B cell (primary cell): Measurements from ENCODE around the gene SLC44A3. TPM values are rescaled to one million over a fixed set of nuclear protein-coding genes. Genes with fewer than 3 reads are reported as not detected.

Experiments used
- ATAC-seq: fragments of 200-7000 bp; cut with Tn5 transposase; one replicate; pipeline ENCODE4 v1.10.0; 2021; ENCODE audit warnings: low read depth, mild to moderate bottlenecking, moderate number of reproducible peaks, moderate library complexity
- CTCF ChIA-PET: fragments of 350-600 bp; sonication (Branson Sonifier 250); formaldehyde crosslinking; loops from one replicate; lab custom pipeline; 2021; ENCODE audit warnings: antibody characterized with exemption, inconsistent platforms; lab: Charles Lee
- POLR2A ChIA-PET: fragments of 350-600 bp; sonication (Branson Sonifier 250); formaldehyde crosslinking; loops from one replicate; lab custom pipeline; 2021; ENCODE audit warnings: antibody characterized with exemption; lab: Charles Lee
- DNase-seq: peaks from one replicate; pipeline ENCODE4 v3.0.0; 2013
- H2AFZ ChIP-seq: 2 replicates; pipeline ENCODE4 v1.6.1; 2012; ENCODE audit warnings: mild to moderate bottlenecking, low read depth, low read length; ENCODE audit not compliant: insufficient read depth, poor library complexity, severe bottlenecking
- H3K27ac ChIP-seq, 2 donors: 1 replicate in 1 of 2; 2 replicates in 1 of 2; pipeline ENCODE4 v1.5.1; 2012 to 2013; ENCODE audit warnings: low read length in 2 of 2, mild to moderate bottlenecking in 2 of 2, moderate library complexity in 1 of 2
- H3K27me3 ChIP-seq, 4 experiments: fragments of 200-600 bp in 1 of 4; sonication (generic) in 1 of 4; replicated peaks in 1 of 4; 1 replicate in 2 of 4; 2 replicates in 2 of 4; pipeline versions ENCODE4 v1.6.1 to v1.7.0; 2013 to 2016; ENCODE audit warnings: low read length in 3 of 4, mild to moderate bottlenecking in 2 of 4, mixed read lengths in 1 of 4, moderate library complexity in 1 of 4; ENCODE audit not compliant: insufficient read depth in 4 of 4, control insufficient read depth in 3 of 4; ENCODE audit errors: control extremely low read depth in 1 of 4
- H3K36me3 ChIP-seq, 2 experiments: replicated peaks in 1 of 2; 1 replicate in 1 of 2; 2 replicates in 1 of 2; pipeline versions ENCODE4 v1.6.1 to v1.7.1; 2013; ENCODE audit warnings: low read length in 1 of 2; ENCODE audit not compliant: insufficient read depth in 2 of 2, control insufficient read depth in 1 of 2; ENCODE audit errors: control extremely low read depth in 1 of 2, extremely low read depth in 1 of 2
- H3K4me1 ChIP-seq, 2 donors: fragments of 200-600 bp in 1 of 2; sonication (generic) in 1 of 2; 1 replicate in 1 of 2; 2 replicates in 1 of 2; pipeline versions ENCODE4 v1.5.1 to v1.6.1; 2013 to 2017; ENCODE audit warnings: low read length in 2 of 2; ENCODE audit not compliant: control insufficient read depth in 2 of 2, insufficient read depth in 2 of 2
- H3K4me2 ChIP-seq: replicated peaks from 2 replicates; pipeline ENCODE3; 2012; ENCODE audit warnings: mild to moderate bottlenecking, low read depth, low read length; ENCODE audit not compliant: poor library complexity, severe bottlenecking
- H3K4me3 ChIP-seq, 5 experiments: fragments of 200-600 bp in 1 of 5; sonication (generic) in 1 of 5; 1 replicate in 3 of 5; 2 replicates in 2 of 5; pipeline versions ENCODE4 v1.5.1 to v1.7.0; 2011 to 2016; ENCODE audit warnings: low read length in 4 of 5, mild to moderate bottlenecking in 4 of 5, low read depth in 2 of 5, control low read depth in 1 of 5, moderate library complexity in 1 of 5; ENCODE audit not compliant: insufficient read depth in 1 of 5; ENCODE audit errors: control extremely low read depth in 1 of 5, extremely low read depth in 1 of 5
- H3K79me2 ChIP-seq: fragments of 200-600 bp; sonication (generic); one replicate; pipeline ENCODE4 v1.6.0; 2016; ENCODE audit warnings: low read length; ENCODE audit not compliant: control insufficient read depth, insufficient read depth
- H3K9ac ChIP-seq: fragments of 200-600 bp; sonication (generic); 2 replicates; pipeline ENCODE4 v1.6.1; 2017; ENCODE audit warnings: mild to moderate bottlenecking, low read length, moderate library complexity
- H3K9me3 ChIP-seq, 3 donors: one replicate each; pipeline versions ENCODE4 v1.6.1 to v1.7.1; 2013; ENCODE audit warnings: low read length in 2 of 3; ENCODE audit not compliant: control insufficient read depth in 2 of 3, insufficient read depth in 1 of 3; ENCODE audit errors: control extremely low read depth in 1 of 3
- H4K20me1 ChIP-seq: 2 replicates; pipeline ENCODE4 v1.6.0; 2012; ENCODE audit warnings: mild to moderate bottlenecking, low read length; ENCODE audit not compliant: insufficient read depth, control insufficient read depth, poor library complexity, severe bottlenecking
- H3K27ac Mint-ChIP-seq: one replicate; pipeline ENCODE4 v1.8.0; 2021; ENCODE audit warnings: mixed read lengths
- H3K27me3 Mint-ChIP-seq: one replicate; pipeline ENCODE4 v1.8.0; 2021; ENCODE audit warnings: mixed read lengths
- H3K4me1 Mint-ChIP-seq: one replicate; pipeline ENCODE4 v1.8.0; 2021; ENCODE audit warnings: mixed read lengths
- H3K4me3 Mint-ChIP-seq: one replicate; pipeline ENCODE4 v1.8.0; 2021; ENCODE audit warnings: mixed read lengths
- H3K9me3 Mint-ChIP-seq: one replicate; pipeline ENCODE4 v1.8.0; 2022; ENCODE audit warnings: mixed read lengths; ENCODE audit not compliant: insufficient read depth
- EZH2 ChIP-seq: IDR thresholded peaks from 2 replicates; pipeline ENCODE4 v1.6.1; 2012; ENCODE audit warnings: borderline replicate concordance, low read depth, mild to moderate bottlenecking, moderate library complexity, low read length; ENCODE audit not compliant: insufficient read depth, poor library complexity, severe bottlenecking
- WGBS: methylation state at CpG from one replicate; pipeline ENCODE4 v1.1.5; 2013; ENCODE audit warnings: missing lambda C conversion rate; ENCODE audit not compliant: insufficient coverage; 5-methylcytosine and 5-hydroxymethylcytosine counted together
- intact Hi-C: fragments of 100-400 bp; cut with micrococcal nuclease; formaldehyde crosslinking; loops from one replicate; pipeline ENCODE4 v1.10.0; 2022
- polyA plus RNA-seq: library from polyadenylated mRNA; depleted of rRNA; stranded (reverse); fragments of >200 nt; gene quantifications from 2 replicates; pipeline ENCODE4 v1.2.3, GENCODE V29; 2012
- total RNA-seq, 2 donors: library from RNA; stranded (reverse); fragments of 120-200 nt in 1 of 2; gene quantifications; 1 replicate in 1 of 2; 2 replicates in 1 of 2; pipeline versions ENCODE4 v1.2.3 to v1.2.4, GENCODE V29; 2013 to 2022
- TF ChIP-seq, protein P1 (sequence below): fragments of 200-600 bp; IDR thresholded peaks from one replicate; pipeline ENCODE4 v1.8.0; 2022; ENCODE audit warnings: antibody characterized with exemption, mild to moderate bottlenecking

Gene SLC44A3
- total and polyA plus RNA-seq, 2 donors (not counting 1 experiment from before 2014, with no cell fraction given): not detected

DNA sequence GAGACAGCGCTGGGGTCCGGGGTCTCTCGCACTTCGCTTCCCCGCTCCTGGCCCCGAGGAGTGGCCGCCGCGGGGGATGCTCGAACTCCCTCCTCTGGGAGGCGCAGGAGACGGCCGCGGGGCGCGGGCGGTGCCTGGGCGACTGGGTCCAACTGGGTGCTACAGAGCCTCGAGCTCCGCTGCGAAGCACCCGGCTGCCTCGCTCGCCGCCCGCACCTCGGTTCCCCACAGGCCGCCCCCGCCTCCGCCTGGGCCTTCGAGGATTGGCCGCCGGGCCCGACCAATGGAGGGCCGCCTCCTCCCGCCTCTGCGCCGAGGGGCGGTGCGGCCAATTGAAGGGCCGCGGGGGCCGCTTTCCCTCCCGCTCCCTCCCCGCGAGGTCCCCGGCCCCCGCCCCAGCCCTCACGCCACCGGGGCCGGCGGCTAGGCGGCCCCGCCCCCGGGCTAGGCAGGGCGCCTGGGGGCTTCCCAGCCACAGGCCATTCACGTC is 106.8 kb downstream of the SLC44A3 start, which contains the start of gene CNN3:
CNN3 (minus strand) TSS at position 196 of the 490 bp plus-strand sequence. CDS start 216 bp downstream, outside the sequence.
- Histone ChIP-seq H3K27me3 (peaks cover 0 to 30% (median 9%) of the 10 kb centered on the region in 4 experiments), H4K20me1 (no peaks in the 10 kb centered on the region), H3K9ac (peak within 1 kb of the TSS; percentile 70), H3K79me2 (no peaks in the 10 kb centered on the region), H2AFZ (peak within 1 kb of the TSS; percentile 90), H3K36me3 (no peaks in the 10 kb centered on the region), H3K9me3 (no peaks in the 10 kb centered on the region), H3K4me3 (peak within 1 kb of the TSS; percentile 56 to 67 (median 61)), H3K4me2 (peak within 1 kb of the TSS; percentile 97), H3K4me1 (peaks cover 24 to 28% of the 10 kb centered on the region in 2 donors), H3K27ac (peak within 1 kb of the TSS in 1 of 2 donors; percentile 82)
- 2% methylated on average over 57 of the region's 57 CpGs for WGBS
- ChIA-PET CTCF (interaction anchor here (1.0 to 3.4 kb wide), 4 partner anchors 73 to 118 kb away, joined by 3 to 17 read pairs (median 8); no protein-coding TSS in a partner anchor), POLR2A (interaction anchor here (0.8 kb wide), 1 partner anchor 250 kb away, joined by 3 read pairs; no protein-coding TSS in a partner anchor)
- Mint-ChIP-seq H3K4me3 (peak within 1 kb of the TSS; percentile 95), H3K27me3 (peaks cover 27% of the 10 kb centered on the region), H3K9me3 (no peaks in the 10 kb centered on the region), H3K4me1 (peaks cover 26% of the 10 kb centered on the region), H3K27ac (peak within 1 kb of the TSS; percentile 80)
- peak; percentile 85 for ATAC-seq
- TF ChIP-seq, protein P1, sequence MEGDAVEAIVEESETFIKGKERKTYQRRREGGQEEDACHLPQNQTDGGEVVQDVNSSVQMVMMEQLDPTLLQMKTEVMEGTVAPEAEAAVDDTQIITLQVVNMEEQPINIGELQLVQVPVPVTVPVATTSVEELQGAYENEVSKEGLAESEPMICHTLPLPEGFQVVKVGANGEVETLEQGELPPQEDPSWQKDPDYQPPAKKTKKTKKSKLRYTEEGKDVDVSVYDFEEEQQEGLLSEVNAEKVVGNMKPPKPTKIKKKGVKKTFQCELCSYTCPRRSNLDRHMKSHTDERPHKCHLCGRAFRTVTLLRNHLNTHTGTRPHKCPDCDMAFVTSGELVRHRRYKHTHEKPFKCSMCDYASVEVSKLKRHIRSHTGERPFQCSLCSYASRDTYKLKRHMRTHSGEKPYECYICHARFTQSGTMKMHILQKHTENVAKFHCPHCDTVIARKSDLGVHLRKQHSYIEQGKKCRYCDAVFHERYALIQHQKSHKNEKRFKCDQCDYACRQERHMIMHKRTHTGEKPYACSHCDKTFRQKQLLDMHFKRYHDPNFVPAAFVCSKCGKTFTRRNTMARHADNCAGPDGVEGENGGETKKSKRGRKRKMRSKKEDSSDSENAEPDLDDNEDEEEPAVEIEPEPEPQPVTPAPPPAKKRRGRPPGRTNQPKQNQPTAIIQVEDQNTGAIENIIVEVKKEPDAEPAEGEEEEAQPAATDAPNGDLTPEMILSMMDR: no peak
- no peak for TF ChIP-seq EZH2
- peak; percentile 86 for DNase-seq
- intact Hi-C loops: loop anchor here (1.0 to 5.0 kb wide), 7 partner anchors 36 to 1580 kb away; partner anchors contain the start of genes ABCD3, ALG14 and DR1
